ENCODE measurements around the gene FBXO2.

Gene FBXO2

DNA sequence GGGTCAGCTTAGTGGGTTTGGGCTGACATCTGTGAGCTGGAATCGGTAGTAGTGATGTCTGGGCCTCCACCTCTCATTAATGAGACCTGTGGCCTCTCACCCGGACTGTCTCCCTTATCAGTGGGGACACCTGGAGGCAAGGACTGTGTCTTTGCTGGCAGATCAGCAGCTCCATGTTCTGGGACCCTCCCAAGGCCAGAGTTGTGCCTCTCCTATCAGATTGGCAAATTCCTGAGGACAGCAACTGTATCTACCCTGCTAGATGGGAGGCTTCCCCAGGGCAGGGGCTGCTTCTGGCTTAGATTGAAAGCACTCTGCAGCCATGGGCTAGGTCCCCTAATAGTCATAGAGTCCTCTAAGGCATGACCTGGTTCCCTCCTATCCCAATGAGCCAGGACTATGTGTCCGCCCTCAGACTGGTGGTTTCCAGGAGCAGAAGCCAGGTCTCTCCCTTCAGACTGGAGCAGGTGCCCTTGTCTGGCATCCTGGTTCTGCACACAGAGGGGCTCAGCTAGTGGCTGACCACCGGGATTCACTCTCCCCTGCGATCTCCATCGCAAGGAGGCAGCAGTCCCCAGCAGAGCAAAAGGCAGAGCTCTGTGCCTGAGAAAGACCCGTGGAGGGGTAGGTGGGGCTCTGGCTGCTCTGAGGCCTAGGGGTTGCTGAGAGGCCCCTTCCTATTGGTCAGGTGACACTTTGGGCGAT is 43.1 kb upstream of the FBXO2 start:
- no peak overlapping the region for H3K4me3 ChIP-seq (ENCODE audit: low read depth, low read length)
- TF ChIP-seq, protein P1, sequence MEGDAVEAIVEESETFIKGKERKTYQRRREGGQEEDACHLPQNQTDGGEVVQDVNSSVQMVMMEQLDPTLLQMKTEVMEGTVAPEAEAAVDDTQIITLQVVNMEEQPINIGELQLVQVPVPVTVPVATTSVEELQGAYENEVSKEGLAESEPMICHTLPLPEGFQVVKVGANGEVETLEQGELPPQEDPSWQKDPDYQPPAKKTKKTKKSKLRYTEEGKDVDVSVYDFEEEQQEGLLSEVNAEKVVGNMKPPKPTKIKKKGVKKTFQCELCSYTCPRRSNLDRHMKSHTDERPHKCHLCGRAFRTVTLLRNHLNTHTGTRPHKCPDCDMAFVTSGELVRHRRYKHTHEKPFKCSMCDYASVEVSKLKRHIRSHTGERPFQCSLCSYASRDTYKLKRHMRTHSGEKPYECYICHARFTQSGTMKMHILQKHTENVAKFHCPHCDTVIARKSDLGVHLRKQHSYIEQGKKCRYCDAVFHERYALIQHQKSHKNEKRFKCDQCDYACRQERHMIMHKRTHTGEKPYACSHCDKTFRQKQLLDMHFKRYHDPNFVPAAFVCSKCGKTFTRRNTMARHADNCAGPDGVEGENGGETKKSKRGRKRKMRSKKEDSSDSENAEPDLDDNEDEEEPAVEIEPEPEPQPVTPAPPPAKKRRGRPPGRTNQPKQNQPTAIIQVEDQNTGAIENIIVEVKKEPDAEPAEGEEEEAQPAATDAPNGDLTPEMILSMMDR (IDR thresholded peaks at IDR 0.05; ENCODE audit: low read depth, low read length): no peak

GRCh38 chr1:11695861-11696260 is 41.6 kb upstream of the FBXO2 start:
- H3K4me3 ChIP-seq (ENCODE audit: low read depth, low read length): no peak overlapping the region
- TF ChIP-seq, protein P1 (IDR thresholded peaks at IDR 0.05; ENCODE audit: low read depth, low read length): no peak

GRCh38 chr1:11693917-11694316 is 39.7 kb upstream of the FBXO2 start:
- H3K4me3 ChIP-seq (ENCODE audit: low read depth, low read length): no peak overlapping the region
- TF ChIP-seq, protein P1 (IDR thresholded peaks at IDR 0.05; ENCODE audit: low read depth, low read length): no peak

GRCh38 chr1:11693024-11693590 is 38.9 kb upstream of the FBXO2 start:
- no peak overlapping the region for H3K4me3 ChIP-seq (ENCODE audit: low read depth, low read length)
- TF ChIP-seq, protein P1 (IDR thresholded peaks at IDR 0.05; ENCODE audit: low read depth, low read length): no peak

GRCh38 chr1:11691928-11692711 is 37.9 kb upstream of the FBXO2 start:
- no peak overlapping the region for H3K4me3 ChIP-seq (ENCODE audit: low read depth, low read length)
- TF ChIP-seq, protein P1 (IDR thresholded peaks at IDR 0.05; ENCODE audit: low read depth, low read length): no peak

DNA sequence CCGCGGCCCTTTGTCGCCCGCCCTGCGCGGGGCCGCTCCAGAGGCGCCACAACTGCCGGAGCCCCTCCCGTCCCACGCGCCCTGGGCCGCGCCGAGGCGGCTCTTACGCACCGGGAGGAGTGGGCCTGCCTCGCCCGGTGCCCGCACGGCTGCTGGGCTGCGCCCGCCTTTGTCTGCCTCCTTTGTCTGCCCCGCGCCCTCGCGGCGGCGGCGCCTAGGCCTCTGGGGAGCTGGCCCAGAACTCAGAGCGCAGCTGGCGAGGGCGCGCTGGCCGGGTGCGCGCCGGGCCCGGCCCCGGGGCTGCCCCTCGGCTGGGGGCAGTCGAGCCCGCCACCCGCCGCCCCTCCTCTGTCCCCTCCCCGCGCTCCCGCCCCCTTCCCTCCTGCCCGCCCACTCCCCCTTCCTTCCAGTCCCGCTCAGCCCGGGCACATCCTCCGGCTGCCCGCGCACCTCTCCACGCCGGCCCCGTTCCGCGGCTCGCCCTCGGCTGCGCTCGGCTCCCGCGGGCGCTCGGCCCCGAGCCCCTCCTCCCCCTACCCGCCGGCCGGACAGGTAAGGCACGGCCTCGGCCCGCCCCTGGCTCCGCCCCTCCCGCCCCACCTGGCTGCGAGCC is 37.2 kb upstream of the FBXO2 start, which contains the start of gene DRAXIN:
Gene DRAXIN (plus strand): TSS at position 409 of the 613 bp plus-strand sequence. CDS start 14,549 bp downstream, outside the sequence.
- TF ChIP-seq, protein P1 (IDR thresholded peaks at IDR 0.05; ENCODE audit: low read depth, low read length): no peak
- H3K4me3 ChIP-seq (ENCODE audit: low read depth, low read length): no peak within 1 kb of the TSS

All from WI38 (cell line).